LHCN-M2 (cell line): Measurements from ENCODE around the gene CERS3. TPM values are rescaled to one million over a fixed set of nuclear protein-coding genes. Genes with fewer than 3 reads are reported as not detected.
A peak's percentile ranks its signal among the peaks of the same experiment; 100 is the strongest.

Source experiments
- DNase-seq: peaks from one replicate; pipeline ENCODE4 v3.0.0-alpha.2; 2012; ENCODE audit warnings: low read depth
- total RNA-seq: library from RNA; depleted of rRNA; stranded (reverse); fragments of >200 nt; gene quantifications from 2 replicates; pipeline ENCODE4 v1.2.3, GENCODE V29; 2014; rRNA removed

CERS3 gene
- total RNA-seq, 1 experiment from 2014 or later: not detected

DNA sequence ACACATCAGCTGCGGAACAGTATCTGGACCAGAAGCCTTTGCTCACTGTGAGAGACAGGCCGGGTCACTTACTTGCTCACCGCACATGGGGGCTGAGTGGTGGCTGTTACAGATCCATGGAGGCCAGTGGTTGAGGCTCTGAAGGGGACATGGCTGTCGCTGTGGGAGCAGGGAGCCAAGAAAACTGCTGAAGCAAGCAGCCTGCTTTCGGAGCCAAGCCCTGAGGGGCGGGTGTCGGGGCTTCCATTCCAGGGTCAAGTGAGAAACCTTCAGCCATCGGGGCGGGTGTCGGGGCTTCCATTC, 144.7 kb downstream of the CERS3 start:
- no peak for DNase-seq

DNA sequence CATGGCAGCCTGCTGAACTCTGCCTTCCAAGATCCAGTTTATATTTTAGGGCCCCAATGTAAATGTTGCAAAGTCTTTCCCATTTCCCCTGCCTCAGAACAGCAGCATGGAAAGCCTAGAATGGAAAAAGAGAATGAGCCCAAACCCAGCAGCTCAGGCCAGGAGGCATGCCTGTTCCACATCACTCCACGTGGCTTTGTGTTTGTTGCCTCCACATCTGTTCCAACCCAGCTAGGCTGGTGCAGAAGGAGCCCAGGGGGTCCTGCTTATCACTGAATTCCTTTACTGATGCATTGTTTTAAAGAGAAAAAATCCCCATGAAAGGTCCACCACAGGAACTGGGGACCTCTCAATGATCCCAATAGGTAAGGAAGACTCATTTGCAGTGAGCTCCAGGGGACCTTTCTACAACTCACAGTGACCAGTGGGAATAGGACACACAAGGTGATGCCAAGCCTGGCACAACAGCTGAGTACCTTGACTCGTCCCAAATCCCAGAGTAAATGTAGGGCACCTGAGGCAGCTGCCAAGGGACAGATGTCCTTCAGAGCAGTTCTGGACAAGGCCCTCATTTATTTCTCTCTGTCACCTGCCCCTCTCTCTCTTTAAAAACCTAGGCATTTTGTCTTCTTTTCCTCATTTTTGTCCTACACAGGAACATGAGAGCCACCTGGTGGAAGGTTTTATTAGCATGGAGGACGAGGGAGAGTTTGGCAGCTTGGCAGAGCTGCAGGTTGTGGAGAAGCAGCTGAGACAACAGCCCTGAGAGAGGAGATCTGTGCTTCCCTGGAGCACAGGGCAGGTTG, 145.2 kb downstream of the CERS3 start:
- no peak for DNase-seq

DNA sequence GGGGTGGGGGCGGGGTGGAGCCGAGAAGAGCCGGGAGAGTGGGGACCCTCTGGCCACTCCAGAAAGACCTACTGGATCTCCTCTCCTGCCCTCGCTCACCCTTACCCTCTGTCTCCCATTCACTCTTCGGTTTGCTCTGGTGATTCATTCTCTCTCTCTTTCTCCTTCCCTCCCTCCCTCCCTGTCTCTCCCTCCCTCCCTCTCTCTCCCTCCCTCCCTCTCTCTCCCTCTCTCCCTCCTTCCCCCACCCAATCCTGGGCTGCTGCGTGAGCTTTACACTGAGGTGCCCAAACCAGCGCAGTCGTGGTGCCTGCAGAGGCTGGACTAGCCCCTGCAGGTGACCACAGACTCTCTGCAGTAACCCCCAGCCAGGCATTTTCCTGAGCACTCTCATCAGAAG, 154.8 kb downstream of the CERS3 start:
- no peak for DNase-seq

DNA sequence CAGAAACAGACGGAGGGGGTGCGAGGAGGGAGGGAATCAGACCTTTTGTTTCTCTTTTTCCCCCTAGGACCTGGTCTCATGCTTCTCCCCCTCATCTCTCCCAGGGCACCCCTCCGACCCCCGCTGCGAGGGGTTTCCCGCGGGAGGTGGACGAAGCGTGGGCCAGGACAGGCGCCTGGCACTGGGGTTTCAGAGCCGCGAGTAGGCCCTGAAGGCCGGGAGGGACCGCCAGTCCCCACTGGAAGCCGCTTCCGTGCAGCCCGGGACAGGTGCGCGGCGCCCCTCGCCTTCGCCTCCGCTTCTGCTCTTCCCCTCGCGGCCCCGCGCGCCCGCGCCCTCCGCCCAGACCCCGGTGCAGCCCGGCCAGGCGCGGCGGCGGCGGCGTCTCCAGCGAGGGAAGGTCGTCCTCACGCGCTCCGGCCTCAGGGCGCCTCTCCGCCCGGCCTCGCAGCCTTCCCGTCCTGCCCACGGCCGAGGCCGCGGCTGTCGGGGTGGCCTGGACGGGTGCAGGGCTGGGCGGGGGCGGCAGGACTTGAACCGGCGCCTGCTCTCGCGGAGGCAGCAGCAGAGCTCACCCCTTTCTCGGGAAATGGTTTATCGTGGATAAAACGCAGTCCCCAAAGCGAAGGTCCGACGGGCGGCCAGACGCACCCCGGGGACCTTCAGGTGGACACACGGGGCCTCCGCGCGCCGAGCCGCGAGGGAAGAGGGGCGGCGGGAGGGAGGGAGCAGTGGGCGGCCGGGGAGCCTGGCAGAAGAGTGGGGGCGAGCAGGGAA, 155.4 kb downstream of the CERS3 start:
- DNase-seq: no peak

DNA sequence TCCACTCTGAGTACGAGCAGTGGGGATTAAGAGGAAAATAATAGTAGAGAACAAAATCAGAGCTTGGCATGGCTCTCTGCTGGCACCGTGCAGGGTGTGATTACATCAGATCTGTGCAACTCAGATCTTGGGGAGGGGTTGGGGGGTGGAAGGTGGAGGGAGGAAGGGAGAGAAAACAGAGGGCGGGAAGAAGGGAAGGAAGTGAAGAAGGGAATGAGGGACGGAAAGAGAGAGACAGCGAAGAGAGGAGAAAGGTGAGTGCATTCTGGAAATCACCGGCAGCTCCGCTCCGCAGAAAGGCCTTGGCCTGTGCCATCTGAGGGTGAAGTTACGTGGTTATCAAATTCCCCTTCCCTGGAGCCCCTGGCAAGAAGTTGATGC, 156.0 kb downstream of the CERS3 start:
- DNase-seq: no peak

DNA sequence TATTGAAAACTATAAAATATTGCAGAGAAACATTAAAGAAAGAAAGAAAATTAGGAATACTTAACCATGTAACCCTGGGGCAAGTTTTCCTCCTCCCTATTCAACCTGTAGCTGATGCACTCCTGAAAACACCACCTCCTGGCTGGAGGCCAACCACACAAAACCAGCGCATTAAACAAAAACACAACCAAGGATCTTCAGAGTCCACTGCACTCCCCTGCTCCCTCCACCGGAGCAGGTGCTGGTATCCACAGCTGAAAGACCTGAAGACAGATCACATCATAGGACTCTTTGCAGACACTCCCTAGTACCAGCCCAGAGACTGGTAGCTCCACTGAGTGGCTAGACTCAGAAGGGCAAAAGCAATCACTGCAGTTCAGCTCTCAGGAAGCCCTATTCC, 173.4 kb downstream of the CERS3 start:
- DNase-seq: no peak

DNA sequence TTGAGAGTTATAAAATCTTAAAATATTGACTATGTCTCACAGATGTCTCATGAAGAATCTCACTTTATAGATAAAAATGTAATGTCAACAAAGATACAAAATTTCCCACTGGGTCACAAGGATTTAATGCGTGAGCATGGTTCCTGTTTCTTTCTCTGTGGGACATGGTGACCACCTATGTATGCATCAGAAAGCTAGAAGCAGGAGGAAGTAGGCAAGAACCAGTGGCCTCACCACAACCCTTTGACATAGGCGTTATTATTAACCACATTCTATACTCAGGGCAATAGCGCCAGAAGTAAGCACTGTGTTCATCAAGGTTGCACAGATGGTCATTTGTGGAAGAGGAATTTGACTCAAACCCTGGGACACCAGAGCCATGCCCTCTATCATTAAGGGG, 175.3 kb downstream of the CERS3 start:
- no peak for DNase-seq

DNA sequence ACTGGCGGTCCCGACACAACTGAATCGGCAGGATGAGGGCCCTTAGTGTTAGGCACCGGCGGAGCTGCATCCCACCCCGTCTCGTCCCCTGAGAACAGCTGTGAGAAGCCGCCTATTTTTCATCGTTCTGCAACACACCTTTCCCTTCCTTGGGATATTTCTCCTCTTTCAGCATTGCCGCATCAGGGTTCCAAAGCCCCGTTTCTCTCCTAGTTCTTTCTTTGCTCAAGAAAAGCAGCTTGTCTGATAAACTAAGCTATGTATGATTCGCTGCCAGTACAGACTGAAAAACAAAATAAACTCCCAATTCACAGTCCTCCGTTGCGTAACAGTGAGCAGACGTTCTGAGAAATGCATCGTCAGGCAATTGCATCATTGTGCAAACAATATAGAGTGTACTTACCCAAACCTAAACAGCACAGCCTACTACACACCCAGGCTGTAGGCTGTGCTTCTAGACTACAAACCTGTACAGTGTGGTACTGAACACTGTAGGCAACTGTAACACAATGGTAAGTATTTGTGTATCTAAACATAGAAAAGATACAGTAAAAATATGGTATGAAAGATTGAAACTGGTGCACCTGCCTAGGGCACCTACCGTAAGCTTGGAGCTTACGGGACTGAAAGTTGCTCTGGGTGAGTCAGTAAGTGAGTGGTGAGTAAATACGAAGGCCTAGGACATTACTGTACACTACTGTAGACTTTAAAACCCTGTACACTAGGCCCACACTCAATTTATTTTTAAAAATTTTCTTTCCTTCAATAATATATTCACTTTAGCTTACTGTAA, 178.1 kb downstream of the CERS3 start:
- peak; percentile 9 for DNase-seq

Other genes starting within 250 kb of the CERS3 start
- gene ADAMTS17, start 187.0 kb downstream of the CERS3 start, total RNA-seq: 0.11 TPM in 1 of 2 replicates, not detected in the other
- 9.5 and 14.7 TPM in 2 replicates for gene LINS1, start 73.2 kb upstream of the CERS3 start, total RNA-seq
- gene ASB7, start 73.6 kb upstream of the CERS3 start, total RNA-seq: 8.5 and 11.0 TPM in 2 replicates